ENCODE measurements around the gene TMTC2. TPM values are rescaled to one million over a fixed set of nuclear protein-coding genes. Genes with fewer than 3 reads are reported as not detected.

Gene TMTC2
- total and polyA plus RNA-seq, 10 of the 15 experiments (the other 5 are each of a cell fraction or from before 2014, with no cell fraction given): 0.14 to 9.7 (median 1.2) TPM

DNA sequence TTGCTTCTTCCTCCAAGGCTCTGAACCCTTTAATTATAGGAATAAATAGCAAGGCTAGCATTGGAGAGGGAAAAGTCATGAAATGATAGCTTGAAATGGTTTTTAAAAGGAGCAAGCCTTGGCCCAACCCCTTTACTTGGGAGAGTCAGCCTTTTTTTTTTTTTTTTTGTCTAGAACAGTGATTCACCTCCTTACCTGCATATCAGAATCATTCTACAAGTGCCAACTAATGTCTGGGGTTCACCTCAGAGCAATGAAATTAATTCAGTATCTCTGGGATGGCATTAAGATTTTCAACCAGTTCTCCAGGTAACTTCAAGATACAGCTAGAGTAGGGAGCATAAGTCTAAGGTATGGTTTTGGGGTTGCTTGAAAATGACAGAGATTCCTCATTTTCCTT, 41.3 kb upstream of the TMTC2 start:
- H4K20me1 ChIP-seq (ENCODE audit: control insufficient read depth, insufficient read depth): no peaks in the 10 kb centered on the region
- H3K9me3 ChIP-seq (replicated peaks; ENCODE audit: control insufficient read depth, insufficient read depth, low read length): no peaks in the 10 kb centered on the region
- H3K4me1 ChIP-seq (ENCODE audit: control insufficient read depth, insufficient read depth, low read length): no peaks in the 10 kb centered on the region
- no peak for DNase-seq (ENCODE audit: low read depth, low spot score)
- no peaks in the 10 kb centered on the region for H3K36me3 ChIP-seq (ENCODE audit: control insufficient read depth in 2 of 2, insufficient read depth in 2 of 2, low read length in 1 of 2)
- no TSS peak for BruUV-seq (replicated peaks)
- intact Hi-C loops (cut with micrococcal nuclease; ENCODE audit: unreplicated experiment) (no loop called here), in situ Hi-C loops (cut with MboI) (no loop called here)
- H2AFZ ChIP-seq (ENCODE audit: control insufficient read depth, low read depth, low read length): no peak overlapping the region
- no peak for TF ChIP-seq MYC (IDR thresholded peaks at IDR 0.05; ENCODE audit: insufficient read depth, insufficient read length, insufficient replicate concordance, low read length, severe bottlenecking)
- no peak for TF ChIP-seq MYB (IDR thresholded peaks at IDR 0.05; ENCODE audit: borderline replicate concordance, low read depth, low read length)
- TF ChIP-seq RB1 (IDR thresholded peaks at IDR 0.05; ENCODE audit: borderline replicate concordance): no peak
- TF ChIP-seq ATF7 (IDR thresholded peaks at IDR 0.05; ENCODE audit: low read depth): no peak
- TF ChIP-seq BRCA1 (IDR thresholded peaks at IDR 0.05; ENCODE audit: low read depth, low read length): no peak
- TF ChIP-seq SIX5 (IDR thresholded peaks at IDR 0.05; ENCODE audit: low read depth, low read length, severe bottlenecking): no peak
- no peak for TF ChIP-seq SMARCA5 (IDR thresholded peaks at IDR 0.05)
- TF ChIP-seq POLR2A (IDR thresholded peaks at IDR 0.05; ENCODE audit: low read depth, low read length): no peak
- TF ChIP-seq NFYA (IDR thresholded peaks at IDR 0.05; ENCODE audit: borderline replicate concordance, low read depth, low read length): no peak
- TF ChIP-seq NBN (IDR thresholded peaks at IDR 0.05): no peak
- TF ChIP-seq SIN3A (IDR thresholded peaks at IDR 0.05; ENCODE audit: low read depth, low read length): no peak
- TF ChIP-seq TCF12 (IDR thresholded peaks at IDR 0.05; ENCODE audit: low read depth, low read length): no peak
- no peak for TF ChIP-seq MEF2B (IDR thresholded peaks at IDR 0.05; ENCODE audit: partially characterized antibody, poor library complexity, severe bottlenecking)
- ChIA-PET SMC1A (ENCODE audit: uncharacterized antibody, unreplicated experiment) (interaction anchor here (0.7 to 1.8 kb wide), 8 partner anchors 9 to 987 kb away, joined by 3 to 6 read pairs (median 4); no protein-coding TSS in a partner anchor), CTCF (interaction anchor here (1.3 kb wide), 1 partner anchor 118 kb away, joined by 5 read pairs; no protein-coding TSS in a partner anchor), POLR2A (interaction anchor here (0.7 kb wide), 1 partner anchor 1501 kb away, joined by 3 read pairs; no protein-coding TSS in a partner anchor), RAD21 (ENCODE audit: unreplicated experiment) (interaction anchor here (0.7 to 0.9 kb wide), 2 partner anchors 118 to 1346 kb away, joined by 3 to 4 read pairs; no protein-coding TSS in a partner anchor)
- no peak overlapping the region for H3K4me3 ChIP-seq
- no peaks in the 10 kb centered on the region for H3K27me3 ChIP-seq (replicated peaks in 1 of 2; ENCODE audit: control insufficient read depth in 2 of 2, insufficient read depth in 2 of 2, low read length in 1 of 2)
- FAIRE-seq: no peak
- ATAC-seq: no peak
- no peak overlapping the region for H3K4me2 ChIP-seq (ENCODE audit: control insufficient read depth, insufficient read depth)
- H3K9ac ChIP-seq (ENCODE audit: control insufficient read depth, insufficient read depth, low read length): no peak overlapping the region
- H3K27ac ChIP-seq (ENCODE audit: control insufficient read depth, insufficient read depth): no peak overlapping the region
- no peaks in the 10 kb centered on the region for H3K79me2 ChIP-seq (ENCODE audit: control insufficient read depth, insufficient read depth, low read length)

Measured in GM12878 (cell line).